Fibroblast of lung (primary cell): Measurements from ENCODE around the gene LRMDA. TPM values are rescaled to one million over a fixed set of nuclear protein-coding genes. Genes with fewer than 3 reads are reported as not detected.

Experiments
- DNase-seq, 2 donors: peaks; one replicate each; pipeline versions ENCODE4 v3.0.0 to v3.0.0-alpha.2; 2010; ENCODE audit warnings: low read depth in 2 of 2
- H2AFZ ChIP-seq: 2 replicates; pipeline ENCODE4 v1.5.1; 2012; ENCODE audit warnings: low read length, control low read depth, inconsistent platforms
- H3K27ac ChIP-seq: 2 replicates; pipeline ENCODE4 v1.5.1; 2011; ENCODE audit warnings: low read length, control low read depth; ENCODE audit not compliant: insufficient read depth
- H3K27me3 ChIP-seq: 2 replicates; pipeline ENCODE4 v1.5.1; 2011; ENCODE audit warnings: mild to moderate bottlenecking, low read length; ENCODE audit not compliant: control insufficient read depth, insufficient read depth
- H3K36me3 ChIP-seq: 2 replicates; pipeline ENCODE4 v1.5.1; 2011; ENCODE audit warnings: low read length; ENCODE audit not compliant: control insufficient read depth, insufficient read depth
- H3K4me1 ChIP-seq: 2 replicates; pipeline ENCODE4 v1.5.1; 2011; ENCODE audit warnings: low read length; ENCODE audit not compliant: control insufficient read depth, insufficient read depth; ENCODE audit errors: extremely low read depth
- H3K4me2 ChIP-seq: 2 replicates; pipeline ENCODE4 v1.5.1; 2011; ENCODE audit warnings: low read length, control low read depth; ENCODE audit not compliant: insufficient read depth; ENCODE audit errors: extremely low read depth
- H3K4me3 ChIP-seq, 4 experiments: fragments of 200-600 bp in 1 of 4; sonication (generic) in 1 of 4; replicated peaks in 1 of 4; 2 replicates each; pipeline ENCODE4 v1.5.1; 2011 to 2016; ENCODE audit warnings: low read length in 4 of 4, low read depth in 3 of 4, mild to moderate bottlenecking in 3 of 4, control low read depth in 2 of 4, inconsistent platforms in 1 of 4, mixed read lengths in 1 of 4; ENCODE audit not compliant: insufficient read depth in 1 of 4; ENCODE audit errors: control extremely low read depth in 1 of 4
- H3K79me2 ChIP-seq: 2 replicates; pipeline ENCODE4 v1.5.1; 2012; ENCODE audit warnings: mild to moderate bottlenecking, low read length, inconsistent platforms; ENCODE audit not compliant: control insufficient read depth, insufficient read depth
- H3K9ac ChIP-seq: 2 replicates; pipeline ENCODE4 v1.5.1; 2011; ENCODE audit warnings: mild to moderate bottlenecking, low read length, control low read depth; ENCODE audit not compliant: insufficient read depth
- H3K9me3 ChIP-seq: 2 replicates; pipeline ENCODE4 v1.5.1; 2012; ENCODE audit warnings: low read depth, low read length; ENCODE audit not compliant: control insufficient read depth, insufficient read depth
- H4K20me1 ChIP-seq: 2 replicates; pipeline ENCODE4 v1.5.1; 2011; ENCODE audit warnings: low read length; ENCODE audit not compliant: control insufficient read depth, insufficient read depth; ENCODE audit errors: extremely low read depth
- CTCF ChIP-seq, 2 donors: IDR thresholded peaks in 1 of 2; conservative IDR thresholded peaks in 1 of 2; 1 replicate in 1 of 2; 2 replicates in 1 of 2; pipeline ENCODE4 v1.5.1; 2011 to 2012; ENCODE audit warnings: low read length in 2 of 2, control low read depth in 1 of 2, inconsistent platforms in 1 of 2, low read depth in 1 of 2, mild to moderate bottlenecking in 1 of 2
- EZH2 ChIP-seq: IDR thresholded peaks from 2 replicates; pipeline ENCODE4 v1.5.1; 2012; ENCODE audit warnings: low read length, control low read depth, mild to moderate bottlenecking; ENCODE audit errors: missing control alignments
- polyA plus RNA-seq, 2 donors: library from polyadenylated mRNA; depleted of rRNA in 1 of 2; stranded (reverse) in 1 of 2; unstranded in 1 of 2; fragments of >200 nt; gene quantifications; 2 replicates each; pipeline ENCODE4 v1.2.1, GENCODE V29; 2011 to 2012; ENCODE audit warnings: missing spikeins in 1 of 2
- total RNA-seq: library from RNA; depleted of rRNA; stranded (reverse); fragments of >200 nt; gene quantifications from 2 replicates; pipeline ENCODE4 v1.2.1, GENCODE V29; 2014

Gene LRMDA
- total and polyA plus RNA-seq, 2 donors (not counting 1 experiment from before 2014, with no cell fraction given): 1.7 to 2.0 TPM

- no peak overlapping the region for H3K9ac ChIP-seq
- H3K27ac ChIP-seq: no peak overlapping the region
- TF ChIP-seq CTCF (conservative IDR thresholded peaks at IDR 0.05 in 1 of 2, IDR thresholded peaks at IDR 0.05 in 1 of 2; ENCODE audit: low read depth in 1 of 2, low read length in 2 of 2) (no peak), EZH2 (no peak)
These were observed 369.7 kb downstream of the LRMDA start for GRCh38 chr10:75801121-75801520.

GRCh38 chr10:75801661-75802060 lies 370.2 kb downstream of the LRMDA start:
- H3K9me3 ChIP-seq: no peaks in the 10 kb centered on the region
- H3K36me3 ChIP-seq: no peaks in the 10 kb centered on the region
- no peaks in the 10 kb centered on the region for H3K79me2 ChIP-seq
- TF ChIP-seq CTCF (conservative IDR thresholded peaks at IDR 0.05 in 1 of 2, IDR thresholded peaks at IDR 0.05 in 1 of 2; ENCODE audit: low read depth in 1 of 2, low read length in 2 of 2): no peak
- no peak overlapping the region for H2AFZ ChIP-seq
- no peak overlapping the region for H3K4me2 ChIP-seq
- no peaks in the 10 kb centered on the region for H3K27me3 ChIP-seq
- no peak overlapping the region for H3K27ac ChIP-seq
- DNase-seq: no peak
- H3K4me1 ChIP-seq: no peaks in the 10 kb centered on the region
- no peak overlapping the region for H3K9ac ChIP-seq
- H4K20me1 ChIP-seq: no peaks in the 10 kb centered on the region
- H3K4me3 ChIP-seq: no peak overlapping the region

More at GRCh38 chr10:75801121-75801520, 369.7 kb downstream of the LRMDA start:
- Histone ChIP-seq H2AFZ (no peak overlapping the region), H3K27me3 (no peaks in the 10 kb centered on the region), H3K9me3 (no peaks in the 10 kb centered on the region), H3K36me3 (no peaks in the 10 kb centered on the region), H4K20me1 (no peaks in the 10 kb centered on the region), H3K4me3 (no peak overlapping the region), H3K79me2 (no peaks in the 10 kb centered on the region), H3K4me2 (no peak overlapping the region), H3K4me1 (no peaks in the 10 kb centered on the region)
- DNase-seq: no peak

- Histone ChIP-seq H3K9ac (no peak overlapping the region), H3K4me1 (no peaks in the 10 kb centered on the region), H4K20me1 (no peaks in the 10 kb centered on the region), H3K4me2 (no peak overlapping the region), H3K4me3 (no peak overlapping the region), H3K27me3 (no peaks in the 10 kb centered on the region), H2AFZ (no peak overlapping the region), H3K27ac (no peak overlapping the region), H3K9me3 (no peaks in the 10 kb centered on the region), H3K36me3 (no peaks in the 10 kb centered on the region), H3K79me2 (no peaks in the 10 kb centered on the region)
- TF ChIP-seq CTCF (conservative IDR thresholded peaks at IDR 0.05 in 1 of 2, IDR thresholded peaks at IDR 0.05 in 1 of 2; ENCODE audit: low read depth in 1 of 2, low read length in 2 of 2) (no peak), EZH2 (no peak)
- DNase-seq: no peak
These were observed 371.7 kb downstream of the LRMDA start for GRCh38 chr10:75803121-75803520.
